Measurements from ENCODE around the gene HIRIP3. TPM values are rescaled to one million over a fixed set of nuclear protein-coding genes. Genes with fewer than 3 reads are reported as not detected.

The HIRIP3 gene
- total and polyA plus RNA-seq, 2 of the 13 experiments (the other 11 are each of a cell fraction or from before 2014, with no cell fraction given), result 12.6 to 17.2 TPM

GRCh38 chr16:29995911-29996765, 721 bp upstream of the HIRIP3 start, which contains the start of gene INO80E:
INO80E (plus strand) TSS chr16:29996241; CDS start chr16:29996311, 70 bp downstream.
- peak within 1 kb of the TSS; percentile 85 for H3K9ac ChIP-seq (ENCODE audit: insufficient read depth, low read depth, low read length)
- peak within 1 kb of the TSS; percentile 92 to 95 (median 94) for H3K4me3 ChIP-seq (replicated peaks in 1 of 3; ENCODE audit: insufficient read depth in 1 of 3, low read depth in 2 of 3, low read length in 3 of 3)
- peaks cover 10 to 20% of the 10 kb centered on the region in 2 experiments; a peak in 4 of 5 replicates for H3K36me3 ChIP-seq (replicated peaks in 1 of 2; ENCODE audit: control insufficient read depth in 1 of 2, insufficient read depth in 2 of 2, low read length in 2 of 2)
- peak within 1 kb of the TSS; percentile 96 for H3K4me2 ChIP-seq (ENCODE audit: low read depth, low read length)
- H3K79me2 ChIP-seq (ENCODE audit: insufficient read depth, low read length), result peaks cover 9% of the 10 kb centered on the region
- peak; percentile 94 for DNase-seq (ENCODE audit: low spot score)
- in situ Hi-C loops (cut with HindIII; ENCODE audit: extremely low pct_ligation_motif_present, low pct_unique_long_range_greater_than_20kb) (no loop called here), intact Hi-C loops (cut with micrococcal nuclease; ENCODE audit: unreplicated experiment) (loop anchor here (5.0 kb wide), 1 partner anchor 34 kb away; the partner anchor contains the start of gene TMEM219)
- BruUV-seq (replicated peaks), result TSS peak; percentile 58
- peaks cover 0 to 5% of the 10 kb centered on the region in 2 experiments; a peak in 1 of 5 replicates for H3K27me3 ChIP-seq (ENCODE audit: control insufficient read depth in 1 of 2, insufficient read depth in 2 of 2, low read length in 2 of 2)
- FAIRE-seq, result peak; percentile 91
- ChIA-PET CTCF (ENCODE audit: low intra/inter-chr PET ratio, low total read pairs) (no interaction called here), POLR2A (interaction anchor here (0.7 to 2.4 kb wide), 6 partner anchors 23 to 814 kb away, joined by 3 to 16 read pairs (median 3); partner anchors contain the start of genes ALDOA, SEZ6L2, TAOK2 and TMEM219)
- WGBS (ENCODE audit: low lambda C conversion rate), result 1% methylated on average over 57 of the region's 65 CpGs
- H3K4me1 ChIP-seq (ENCODE audit: insufficient read depth, low read length), result peaks cover 24% of the 10 kb centered on the region
- H4K20me1 ChIP-seq (ENCODE audit: insufficient read depth, low read length), result no peaks in the 10 kb centered on the region
- H3K9me3 ChIP-seq (ENCODE audit: low read length), result no peaks in the 10 kb centered on the region
- H3K27ac ChIP-seq (ENCODE audit: extremely low read length, insufficient read depth, low read length), result peak within 1 kb of the TSS; percentile 87
- H2AFZ ChIP-seq (ENCODE audit: low read length), result peak within 1 kb of the TSS; percentile 84
- peak; percentile 96 for ATAC-seq
- peak; percentile 73 for TF ChIP-seq ZNF761 (CRISPR knock-in tag; conservative IDR thresholded peaks at IDR 0.05)
- TF ChIP-seq ZNF296 (CRISPR knock-in tag; conservative IDR thresholded peaks at IDR 0.05), result peak; percentile 11; the same call in 1 of the 2 replicates
- peak; percentile 40; the same call in 1 of the 2 replicates for TF ChIP-seq ZNF747 (CRISPR knock-in tag; IDR thresholded peaks at IDR 0.05; ENCODE audit: borderline replicate concordance)
- TF ChIP-seq KDM1A (CRISPR knock-in tag; IDR thresholded peaks at IDR 0.05), result peak; percentile 77; the same call in 1 of the 2 replicates
- peak; percentile 77; the same call in 1 of the 2 replicates for TF ChIP-seq ZNF234 (CRISPR knock-in tag; conservative IDR thresholded peaks at IDR 0.05)
- TF ChIP-seq ZNF574 (CRISPR knock-in tag; IDR thresholded peaks at IDR 0.05), result peak; percentile 97
- TF ChIP-seq, protein P1, sequence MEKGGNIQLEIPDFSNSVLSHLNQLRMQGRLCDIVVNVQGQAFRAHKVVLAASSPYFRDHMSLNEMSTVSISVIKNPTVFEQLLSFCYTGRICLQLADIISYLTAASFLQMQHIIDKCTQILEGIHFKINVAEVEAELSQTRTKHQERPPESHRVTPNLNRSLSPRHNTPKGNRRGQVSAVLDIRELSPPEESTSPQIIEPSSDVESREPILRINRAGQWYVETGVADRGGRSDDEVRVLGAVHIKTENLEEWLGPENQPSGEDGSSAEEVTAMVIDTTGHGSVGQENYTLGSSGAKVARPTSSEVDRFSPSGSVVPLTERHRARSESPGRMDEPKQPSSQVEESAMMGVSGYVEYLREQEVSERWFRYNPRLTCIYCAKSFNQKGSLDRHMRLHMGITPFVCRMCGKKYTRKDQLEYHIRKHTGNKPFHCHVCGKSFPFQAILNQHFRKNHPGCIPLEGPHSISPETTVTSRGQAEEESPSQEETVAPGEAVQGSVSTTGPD (CRISPR knock-in tag; IDR thresholded peaks at IDR 0.05), result 0 out of 2 replicates have a peak, but pooled peaks have one; percentile 31
- peak; percentile 76 for TF ChIP-seq NAIF1 (CRISPR knock-in tag; IDR thresholded peaks at IDR 0.05; ENCODE audit: borderline replicate concordance)
- TF ChIP-seq EED (CRISPR knock-in tag; IDR thresholded peaks at IDR 0.05), result no peak; the same call in 1 of the 2 replicates
- TF ChIP-seq, protein P2, sequence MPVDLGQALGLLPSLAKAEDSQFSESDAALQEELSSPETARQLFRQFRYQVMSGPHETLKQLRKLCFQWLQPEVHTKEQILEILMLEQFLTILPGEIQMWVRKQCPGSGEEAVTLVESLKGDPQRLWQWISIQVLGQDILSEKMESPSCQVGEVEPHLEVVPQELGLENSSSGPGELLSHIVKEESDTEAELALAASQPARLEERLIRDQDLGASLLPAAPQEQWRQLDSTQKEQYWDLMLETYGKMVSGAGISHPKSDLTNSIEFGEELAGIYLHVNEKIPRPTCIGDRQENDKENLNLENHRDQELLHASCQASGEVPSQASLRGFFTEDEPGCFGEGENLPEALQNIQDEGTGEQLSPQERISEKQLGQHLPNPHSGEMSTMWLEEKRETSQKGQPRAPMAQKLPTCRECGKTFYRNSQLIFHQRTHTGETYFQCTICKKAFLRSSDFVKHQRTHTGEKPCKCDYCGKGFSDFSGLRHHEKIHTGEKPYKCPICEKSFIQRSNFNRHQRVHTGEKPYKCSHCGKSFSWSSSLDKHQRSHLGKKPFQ (CRISPR knock-in tag; IDR thresholded peaks at IDR 0.05; ENCODE audit: insufficient replicate concordance), result peak; percentile 78
- peak; percentile 21; the same call in 1 of the 2 replicates for TF ChIP-seq BORCS8-MEF2B (CRISPR knock-in tag; IDR thresholded peaks at IDR 0.05)
- no peak; the same call in 1 of the 2 replicates for TF ChIP-seq JUN (CRISPR knock-in tag; IDR thresholded peaks at IDR 0.05)
- TF ChIP-seq ZNF207 (IDR thresholded peaks at IDR 0.05; ENCODE audit: borderline replicate concordance), result no peak
- TF ChIP-seq MIER2 (CRISPR knock-in tag; IDR thresholded peaks at IDR 0.05), result no peak; the same call in none of the 2 replicates
- TF ChIP-seq, protein P3, sequence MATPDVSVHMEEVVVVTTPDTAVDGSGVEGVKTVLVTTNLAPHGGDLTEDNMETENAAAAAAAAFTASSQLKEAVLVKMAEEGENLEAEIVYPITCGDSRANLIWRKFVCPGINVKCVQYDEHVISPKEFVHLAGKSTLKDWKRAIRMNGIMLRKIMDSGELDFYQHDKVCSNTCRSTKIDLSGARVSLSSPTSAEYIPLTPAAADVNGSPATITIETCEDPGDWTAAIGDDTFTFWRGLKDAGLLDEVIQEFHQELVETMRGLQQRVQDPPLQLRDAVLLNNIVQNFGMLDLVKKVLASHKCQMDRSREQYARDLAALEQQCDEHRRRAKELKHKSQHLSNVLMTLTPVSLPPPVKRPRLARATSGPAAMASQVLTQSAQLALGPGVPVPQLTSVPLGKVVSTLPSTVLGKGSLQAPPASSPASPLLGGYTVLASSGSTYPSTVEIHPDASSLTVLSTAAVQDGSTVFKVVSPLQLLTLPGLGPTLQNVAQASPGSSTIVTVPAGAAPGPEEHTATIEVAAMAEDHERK (CRISPR knock-in tag; IDR thresholded peaks at IDR 0.05; ENCODE audit: low read depth), result peak; percentile 94

Measured in HepG2 (cell line).